HepG2 (cell line): ENCODE data around the gene PACS1. TPM values are rescaled to one million over a fixed set of nuclear protein-coding genes. Genes with fewer than 3 reads are reported as not detected.

ENCODE experiments used
- AGO1 ChIP-seq: fragments of 200-400 bp; formaldehyde crosslinking; IDR thresholded peaks from 2 replicates; pipeline ENCODE4 v1.6.1; 2017; ENCODE audit warnings: mild to moderate bottlenecking, low read depth, low read length, moderate library complexity; ENCODE audit not compliant: poor library complexity, severe bottlenecking
- FOXJ3 ChIP-seq: sonication (generic); formaldehyde crosslinking; IDR thresholded peaks from 2 replicates; pipeline ENCODE4 v1.4.0; 2020; ENCODE audit warnings: missing genetic modification reagents, mild to moderate bottlenecking, borderline replicate concordance
- HNRNPH1 ChIP-seq: fragments of 200-400 bp; formaldehyde crosslinking; optimal IDR thresholded peaks from 2 replicates; pipeline ENCODE3; 2017; ENCODE audit warnings: mild to moderate bottlenecking, low read depth, low read length
- KDM3A ChIP-seq: IDR thresholded peaks from 2 replicates; pipeline ENCODE4 v1.6.1; 2018; ENCODE audit warnings: low read depth, missing compliant biosample characterization
- KDM4B ChIP-seq: sonication (generic); formaldehyde crosslinking; IDR thresholded peaks from 2 replicates; pipeline ENCODE4 v1.4.0; 2020; ENCODE audit warnings: missing genetic modification reagents
- NR2C2 ChIP-seq: sonication (generic); formaldehyde crosslinking; IDR thresholded peaks from 2 replicates; pipeline ENCODE4 v1.4.0; 2020; ENCODE audit warnings: missing genetic modification reagents, mild to moderate bottlenecking, moderate library complexity, borderline replicate concordance
- RBFOX2 ChIP-seq: fragments of 200-400 bp; formaldehyde crosslinking; IDR thresholded peaks from 2 replicates; pipeline ENCODE4 v1.6.1; 2017; ENCODE audit warnings: low read depth, mild to moderate bottlenecking, low read length
- SCMH1 ChIP-seq: sonication (generic); formaldehyde crosslinking; IDR thresholded peaks from 2 replicates; pipeline ENCODE4 v1.9.0; 2021; ENCODE audit warnings: missing genetic modification reagents, mild to moderate bottlenecking, borderline replicate concordance
- SOX13 ChIP-seq, 3 experiments: fragments of 450-650 bp in 1 of 3; sonication (generic) in 1 of 3; formaldehyde crosslinking in 1 of 3; IDR thresholded peaks in 2 of 3; conservative IDR thresholded peaks in 1 of 3; 2 replicates each; pipeline versions ENCODE4 v1.5.0 to v1.6.1; 2016 to 2020; ENCODE audit warnings: antibody characterized with exemption in 1 of 3, mild to moderate bottlenecking in 1 of 3, missing compliant biosample characterization in 1 of 3, missing genetic modification reagents in 1 of 3, moderate library complexity in 1 of 3
- SP140L ChIP-seq: sonication (generic); formaldehyde crosslinking; IDR thresholded peaks from 2 replicates; pipeline ENCODE4 v1.4.0; 2020; ENCODE audit warnings: missing genetic modification reagents, borderline replicate concordance
- THAP9 ChIP-seq: sonication (generic); formaldehyde crosslinking; IDR thresholded peaks from 2 replicates; pipeline ENCODE4; 2020; ENCODE audit warnings: missing genetic modification reagents, mild to moderate bottlenecking, borderline replicate concordance
- ZNF354B ChIP-seq: sonication (generic); formaldehyde crosslinking; IDR thresholded peaks from 2 replicates; pipeline ENCODE4 v1.8.0; 2022; ENCODE audit warnings: mild to moderate bottlenecking, missing genetic modification reagents
- ZNF362 ChIP-seq: sonication (generic); formaldehyde crosslinking; IDR thresholded peaks from 2 replicates; pipeline ENCODE4 v1.4.0; 2020; ENCODE audit warnings: missing genetic modification reagents, mild to moderate bottlenecking, borderline replicate concordance
- ZNF441 ChIP-seq: sonication (generic); formaldehyde crosslinking; IDR thresholded peaks from 2 replicates; pipeline ENCODE4 v1.7.0; 2021; ENCODE audit warnings: missing genetic modification reagents, borderline replicate concordance
- ZNF569 ChIP-seq: sonication (generic); formaldehyde crosslinking; IDR thresholded peaks from 2 replicates; pipeline ENCODE4 v1.5.0; 2020; ENCODE audit warnings: mild to moderate bottlenecking, missing genetic modification reagents, moderate library complexity, borderline replicate concordance
- ZNF816 ChIP-seq: sonication (generic); formaldehyde crosslinking; IDR thresholded peaks from 2 replicates; pipeline ENCODE4 v1.8.0; 2022; ENCODE audit warnings: missing genetic modification reagents, mild to moderate bottlenecking, borderline replicate concordance
- ZSCAN21 ChIP-seq: sonication (generic); formaldehyde crosslinking; IDR thresholded peaks from 2 replicates; pipeline ENCODE4 v1.8.0; 2022; ENCODE audit warnings: mild to moderate bottlenecking, missing genetic modification reagents, moderate library complexity, borderline replicate concordance
- ZSCAN22 ChIP-seq: sonication (generic); formaldehyde crosslinking; IDR thresholded peaks from 2 replicates; pipeline ENCODE4 v1.4.0; 2020; ENCODE audit warnings: mild to moderate bottlenecking, missing genetic modification reagents
- polyA plus RNA-seq, 8 experiments: library from polyadenylated mRNA; depleted of rRNA in 3 of 8; stranded (reverse) in 7 of 8; unstranded in 1 of 8; fragments of >200 nt; fragmentation: Illumina TruSeq in 4 of 8; extraction: Trizol in 4 of 8; gene quantifications; 2 replicates each; pipeline versions ENCODE4 v1.2.1 to v1.2.3, GENCODE V29; 2011 to 2016; ENCODE audit warnings: low read depth in 4 of 8, missing spikeins in 1 of 8, mixed read lengths in 1 of 8; ENCODE audit not compliant: insufficient read depth in 1 of 8
- total RNA-seq, 5 experiments: library from RNA; depleted of rRNA; stranded (reverse); fragments of >200 nt; fragmentation: Illumina TruSeq; extraction: Trizol; gene quantifications; 2 replicates each; pipeline ENCODE4 v1.2.3, GENCODE V29; 2016; ENCODE audit warnings: low read depth in 1 of 5
- TF ChIP-seq, protein P1 (sequence below): sonication (generic); formaldehyde crosslinking; IDR thresholded peaks from 2 replicates; pipeline ENCODE4 v1.4.0; 2020; ENCODE audit warnings: missing genetic modification reagents
- TF ChIP-seq, protein P2 (sequence below): sonication (generic); formaldehyde crosslinking; IDR thresholded peaks from 2 replicates; pipeline ENCODE4 v1.4.0; 2020; ENCODE audit warnings: missing genetic modification reagents
- TF ChIP-seq, protein P3 (sequence below): sonication (generic); formaldehyde crosslinking; IDR thresholded peaks from 2 replicates; pipeline ENCODE4 v1.8.0; 2022; ENCODE audit warnings: mild to moderate bottlenecking, missing genetic modification reagents, moderate library complexity

Gene PACS1
- total and polyA plus RNA-seq, 2 of the 13 experiments (the other 11 are each of a cell fraction or from before 2014, with no cell fraction given): 7.6 to 8.6 TPM

DNA sequence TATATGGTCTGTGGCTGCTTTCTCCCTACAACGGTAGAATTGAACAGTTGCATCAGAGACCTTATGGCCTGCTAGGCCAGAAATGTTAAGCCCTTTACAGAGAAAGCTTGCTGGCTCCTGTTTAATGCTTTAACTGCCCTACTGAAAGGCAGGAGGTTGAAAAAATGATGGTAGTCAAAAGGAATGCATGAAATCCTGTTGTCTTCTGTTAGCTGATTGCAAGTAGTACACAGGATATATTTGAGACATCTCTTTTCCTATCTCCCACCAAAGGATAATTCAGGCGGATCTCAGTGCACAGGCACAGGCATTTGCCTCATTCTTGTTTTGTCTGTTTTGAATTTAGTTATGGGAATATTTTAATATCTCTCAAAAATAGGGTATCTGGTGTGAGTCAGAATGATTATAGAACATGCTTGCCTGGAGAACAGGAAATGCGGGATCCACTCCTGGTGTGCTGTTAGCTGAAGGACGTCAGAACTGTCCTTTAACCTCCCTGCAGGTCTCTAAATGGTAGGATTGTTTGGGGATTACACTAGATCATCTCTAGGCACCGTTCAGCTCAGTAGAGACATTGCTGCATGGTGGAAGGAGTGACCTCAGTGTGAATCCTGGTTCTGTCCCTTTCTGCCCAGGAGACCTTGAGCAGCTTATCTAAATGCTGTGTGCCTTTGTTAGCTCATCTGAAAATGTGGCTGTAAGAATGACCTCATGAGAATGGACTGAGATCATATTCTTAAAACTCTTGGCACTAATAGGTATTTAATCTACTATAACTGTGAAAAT, 49.5 kb downstream of the PACS1 start (continued):
- TF ChIP-seq, protein P1, sequence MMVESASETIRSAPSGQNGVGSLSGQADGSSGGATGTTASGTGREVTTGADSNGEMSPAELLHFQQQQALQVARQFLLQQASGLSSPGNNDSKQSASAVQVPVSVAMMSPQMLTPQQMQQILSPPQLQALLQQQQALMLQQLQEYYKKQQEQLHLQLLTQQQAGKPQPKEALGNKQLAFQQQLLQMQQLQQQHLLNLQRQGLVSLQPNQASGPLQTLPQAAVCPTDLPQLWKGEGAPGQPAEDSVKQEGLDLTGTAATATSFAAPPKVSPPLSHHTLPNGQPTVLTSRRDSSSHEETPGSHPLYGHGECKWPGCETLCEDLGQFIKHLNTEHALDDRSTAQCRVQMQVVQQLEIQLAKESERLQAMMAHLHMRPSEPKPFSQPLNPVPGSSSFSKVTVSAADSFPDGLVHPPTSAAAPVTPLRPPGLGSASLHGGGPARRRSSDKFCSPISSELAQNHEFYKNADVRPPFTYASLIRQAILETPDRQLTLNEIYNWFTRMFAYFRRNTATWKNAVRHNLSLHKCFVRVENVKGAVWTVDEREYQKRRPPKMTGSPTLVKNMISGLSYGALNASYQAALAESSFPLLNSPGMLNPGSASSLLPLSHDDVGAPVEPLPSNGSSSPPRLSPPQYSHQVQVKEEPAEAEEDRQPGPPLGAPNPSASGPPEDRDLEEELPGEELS (CRISPR knock-in tag): no peak
- TF ChIP-seq THAP9 (CRISPR knock-in tag): no peak
- no peak for TF ChIP-seq SOX13 (IDR thresholded peaks at IDR 0.05)
- TF ChIP-seq SOX13 (CRISPR knock-in tag; conservative IDR thresholded peaks at IDR 0.05 in 1 of 2, IDR thresholded peaks at IDR 0.05 in 1 of 2): peak in 1 of 2 experiments; percentile 41; a peak in 1 of 4 replicates
- TF ChIP-seq HNRNPH1: no peak
- no peak for TF ChIP-seq ZNF362 (CRISPR knock-in tag)
- no peak for TF ChIP-seq KDM4B (CRISPR knock-in tag)
- TF ChIP-seq SP140L (CRISPR knock-in tag): no peak
- no peak for TF ChIP-seq KDM3A (CRISPR knock-in tag)
- no peak for TF ChIP-seq ZNF816
- TF ChIP-seq, protein P2, sequence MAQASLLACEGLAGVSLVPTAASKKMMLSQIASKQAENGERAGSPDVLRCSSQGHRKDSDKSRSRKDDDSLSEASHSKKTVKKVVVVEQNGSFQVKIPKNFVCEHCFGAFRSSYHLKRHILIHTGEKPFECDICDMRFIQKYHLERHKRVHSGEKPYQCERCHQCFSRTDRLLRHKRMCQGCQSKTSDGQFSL (CRISPR knock-in tag): no peak
- TF ChIP-seq NR2C2 (CRISPR knock-in tag): peak; percentile 77
- TF ChIP-seq ZNF569 (CRISPR knock-in tag): no peak
- TF ChIP-seq, protein P3, sequence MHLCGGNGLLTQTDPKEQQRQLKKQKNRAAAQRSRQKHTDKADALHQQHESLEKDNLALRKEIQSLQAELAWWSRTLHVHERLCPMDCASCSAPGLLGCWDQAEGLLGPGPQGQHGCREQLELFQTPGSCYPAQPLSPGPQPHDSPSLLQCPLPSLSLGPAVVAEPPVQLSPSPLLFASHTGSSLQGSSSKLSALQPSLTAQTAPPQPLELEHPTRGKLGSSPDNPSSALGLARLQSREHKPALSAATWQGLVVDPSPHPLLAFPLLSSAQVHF: no peak
- no peak for TF ChIP-seq ZSCAN22 (CRISPR knock-in tag)
- peak; percentile 44; the same call in 1 of the 2 replicates for TF ChIP-seq RBFOX2
- no peak for TF ChIP-seq SCMH1 (CRISPR knock-in tag)
- TF ChIP-seq ZNF354B (CRISPR knock-in tag): no peak
- TF ChIP-seq ZNF441 (CRISPR knock-in tag): no peak
- no peak for TF ChIP-seq FOXJ3 (CRISPR knock-in tag)
- no peak for TF ChIP-seq ZSCAN21 (CRISPR knock-in tag)
- TF ChIP-seq AGO1: no peak
